Erythroblast (primary cell): ENCODE data around the gene IGSF3.

ENCODE experiments used
- GATA1 ChIP-seq: IDR thresholded peaks from 2 replicates; pipeline ENCODE4 v1.6.1; 2011; ENCODE audit warnings: low read depth, mild to moderate bottlenecking, control low read depth, low read length, moderate library complexity
- POLR2A ChIP-seq: IDR thresholded peaks from 2 replicates; pipeline ENCODE4 v1.6.1; 2011; ENCODE audit warnings: mild to moderate bottlenecking, low read length

GRCh38 chr1:116682641-116683221 lies 15.2 kb upstream of the IGSF3 start:
- no peak for TF ChIP-seq POLR2A
- no peak for TF ChIP-seq GATA1
